GM19035 (cell line): ENCODE results near the gene IL10RA.
A peak's percentile ranks its signal among the peaks of the same experiment; 100 is the strongest.

Source experiments
- ATAC-seq: cut with Tn5 transposase; IDR thresholded peaks from one replicate; pipeline ENCODE4 v1.9.1; 2021; ENCODE audit not compliant: unreplicated experiment

Gene IL10RA

DNA sequence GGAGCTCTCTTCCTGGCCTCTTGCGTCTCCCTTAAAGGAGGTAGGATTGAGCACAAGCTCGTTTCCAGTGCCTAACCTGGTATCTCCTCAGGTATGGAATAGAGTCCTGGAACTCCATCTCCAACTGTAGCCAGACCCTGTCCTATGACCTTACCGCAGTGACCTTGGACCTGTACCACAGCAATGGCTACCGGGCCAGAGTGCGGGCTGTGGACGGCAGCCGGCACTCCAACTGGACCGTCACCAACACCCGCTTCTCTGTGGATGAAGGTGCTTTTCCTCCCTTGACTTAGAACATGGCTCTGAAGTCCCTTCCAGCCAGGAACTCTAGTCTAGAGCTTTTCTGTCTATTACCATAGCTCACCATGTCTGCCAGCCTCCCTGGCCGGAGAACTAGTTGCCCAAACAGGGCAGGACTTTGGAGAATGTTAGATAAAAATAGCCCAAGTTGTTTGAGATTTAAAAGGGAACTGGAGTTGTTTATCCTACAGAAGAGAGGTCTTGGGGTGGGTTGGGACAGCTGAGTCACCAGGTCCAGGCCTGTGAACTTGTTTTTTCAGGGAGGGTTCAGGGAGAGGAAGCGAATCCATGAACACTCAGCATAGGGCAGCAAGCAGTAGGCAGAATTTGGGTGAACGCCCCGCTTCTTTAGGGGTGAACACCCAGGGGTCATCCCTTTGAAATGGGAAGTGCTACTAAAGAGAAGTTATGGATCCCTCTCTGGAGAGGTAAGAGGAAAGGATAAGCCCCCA, 3.3 kb downstream of the IL10RA start:
- ATAC-seq, result no peak

DNA sequence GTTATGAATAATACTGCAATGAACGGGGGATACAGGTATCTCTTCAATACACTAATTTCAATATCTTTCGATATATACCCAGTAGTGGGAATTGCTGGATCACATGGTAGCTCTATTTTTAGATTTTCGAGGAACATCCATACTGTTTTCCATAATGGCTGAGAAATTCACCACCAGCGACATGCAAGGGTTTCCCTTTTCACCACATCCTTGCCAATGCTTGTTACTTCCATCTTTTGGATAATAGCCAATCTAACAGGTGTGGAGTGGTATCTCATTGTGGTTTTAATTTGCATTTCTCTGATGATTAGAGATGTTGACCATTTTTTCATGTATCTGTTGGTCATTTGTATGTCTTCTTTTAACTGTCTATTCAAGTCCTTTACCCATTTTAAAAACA, 5.9 kb downstream of the IL10RA start:
- ATAC-seq, result no peak

DNA sequence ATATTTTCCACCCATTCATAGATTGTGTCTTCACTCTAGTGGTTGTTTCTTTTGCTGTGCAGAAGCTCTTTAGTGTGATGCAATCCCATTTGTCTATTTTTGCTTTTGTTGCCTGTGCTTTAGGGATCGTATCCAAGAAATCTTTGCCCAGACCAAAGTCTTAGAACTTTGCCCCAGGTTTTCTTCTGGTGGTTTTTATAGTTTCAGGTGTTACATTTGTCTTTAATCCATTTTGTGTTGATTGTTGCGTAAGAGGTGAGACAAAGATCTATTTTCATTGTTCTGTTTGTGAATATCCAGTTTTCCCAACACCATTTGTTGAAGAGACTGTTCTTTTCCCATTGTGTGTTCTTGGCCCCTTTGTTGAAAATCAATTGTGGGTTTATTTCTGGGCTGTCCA, 6.4 kb downstream of the IL10RA start:
- ATAC-seq, result no peak

DNA sequence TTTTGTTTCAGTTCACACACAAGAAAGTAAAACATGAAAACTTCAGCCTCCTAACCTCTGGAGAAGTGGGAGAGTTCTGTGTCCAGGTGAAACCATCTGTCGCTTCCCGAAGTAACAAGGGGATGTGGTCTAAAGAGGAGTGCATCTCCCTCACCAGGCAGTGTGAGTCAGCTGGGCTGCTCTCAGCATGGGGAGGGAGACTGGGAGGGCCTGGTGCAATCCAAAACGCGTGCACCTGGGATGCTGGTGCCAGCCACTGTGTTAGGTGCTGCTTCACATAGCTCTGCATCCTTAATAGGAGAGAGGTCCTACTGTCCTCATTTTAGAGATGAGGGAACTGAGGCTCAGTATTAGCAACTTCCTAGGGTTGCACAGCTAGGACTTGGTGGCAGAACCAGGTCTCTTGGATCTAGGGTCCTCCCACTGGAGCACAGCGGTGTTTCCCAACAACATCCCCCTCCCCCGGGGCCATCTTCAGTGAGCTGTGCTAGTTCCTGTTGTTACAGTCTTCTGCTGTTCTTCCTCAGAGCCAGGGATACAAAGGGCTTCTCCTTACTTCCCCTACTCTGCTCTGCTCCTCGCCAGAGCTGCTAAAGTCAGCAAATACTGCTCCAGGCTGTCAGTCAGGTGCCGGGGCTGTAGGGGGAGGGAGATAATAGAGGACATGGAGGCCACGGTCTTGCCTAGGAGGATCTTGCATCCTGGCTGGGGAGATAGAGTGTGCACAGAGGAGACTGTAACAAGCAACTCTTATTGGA, 8.0 kb downstream of the IL10RA start:
- no peak for ATAC-seq

DNA sequence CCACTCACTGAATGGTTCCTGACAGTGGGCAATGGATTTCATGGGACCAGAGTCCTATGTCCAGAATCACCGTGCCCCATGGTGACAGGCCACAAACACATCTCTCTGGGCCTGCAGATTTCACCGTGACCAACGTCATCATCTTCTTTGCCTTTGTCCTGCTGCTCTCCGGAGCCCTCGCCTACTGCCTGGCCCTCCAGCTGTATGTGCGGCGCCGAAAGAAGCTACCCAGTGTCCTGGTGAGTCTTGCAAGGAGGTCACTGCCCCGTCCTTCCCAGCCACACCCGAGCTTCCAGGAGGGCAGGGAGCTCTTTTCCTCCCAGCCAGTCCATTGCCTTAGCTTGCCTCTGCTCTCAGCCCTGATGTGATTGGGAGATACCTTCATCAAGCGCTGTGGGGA, 9.3 kb downstream of the IL10RA start:
- ATAC-seq, result no peak

DNA sequence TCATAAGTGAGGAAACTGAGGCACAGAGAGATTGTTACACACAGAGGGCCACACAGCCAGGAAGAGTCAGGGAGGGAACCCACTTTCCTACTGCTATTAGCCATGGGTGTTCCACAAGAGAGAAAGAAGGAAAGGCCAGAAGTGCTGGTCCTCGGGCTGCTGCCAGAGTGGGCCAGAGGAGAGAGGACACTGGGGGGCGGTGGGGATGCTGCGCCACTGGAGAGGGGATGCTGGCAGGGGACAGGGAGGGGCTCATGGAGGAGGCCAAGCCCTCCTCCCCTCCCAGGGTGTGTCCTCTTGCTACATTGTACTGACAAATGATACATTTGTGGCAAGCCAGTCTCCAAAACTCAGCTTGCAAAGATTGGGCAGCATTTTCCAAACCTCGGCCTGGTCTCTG, 9.9 kb downstream of the IL10RA start:
- no peak for ATAC-seq

DNA sequence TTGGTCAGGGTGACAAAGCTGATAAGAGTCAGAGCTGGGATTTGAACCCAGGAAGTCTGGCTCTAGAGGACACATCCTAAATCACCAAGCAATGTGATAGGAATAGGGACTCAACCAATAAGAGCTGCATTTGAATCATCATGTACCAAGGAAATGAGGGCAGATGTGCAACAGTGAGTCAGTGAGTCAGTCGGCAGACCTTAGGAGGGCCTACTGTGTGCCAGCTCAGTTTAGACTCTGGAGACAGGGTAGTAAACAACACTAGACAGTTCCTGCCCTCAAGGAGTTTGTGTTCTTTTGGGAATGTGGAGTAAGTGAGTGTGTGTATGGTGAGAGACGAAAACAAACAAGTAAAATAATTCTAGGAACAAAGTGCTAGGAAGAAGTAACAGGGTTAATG, 11.2 kb downstream of the IL10RA start:
- no peak for ATAC-seq

DNA sequence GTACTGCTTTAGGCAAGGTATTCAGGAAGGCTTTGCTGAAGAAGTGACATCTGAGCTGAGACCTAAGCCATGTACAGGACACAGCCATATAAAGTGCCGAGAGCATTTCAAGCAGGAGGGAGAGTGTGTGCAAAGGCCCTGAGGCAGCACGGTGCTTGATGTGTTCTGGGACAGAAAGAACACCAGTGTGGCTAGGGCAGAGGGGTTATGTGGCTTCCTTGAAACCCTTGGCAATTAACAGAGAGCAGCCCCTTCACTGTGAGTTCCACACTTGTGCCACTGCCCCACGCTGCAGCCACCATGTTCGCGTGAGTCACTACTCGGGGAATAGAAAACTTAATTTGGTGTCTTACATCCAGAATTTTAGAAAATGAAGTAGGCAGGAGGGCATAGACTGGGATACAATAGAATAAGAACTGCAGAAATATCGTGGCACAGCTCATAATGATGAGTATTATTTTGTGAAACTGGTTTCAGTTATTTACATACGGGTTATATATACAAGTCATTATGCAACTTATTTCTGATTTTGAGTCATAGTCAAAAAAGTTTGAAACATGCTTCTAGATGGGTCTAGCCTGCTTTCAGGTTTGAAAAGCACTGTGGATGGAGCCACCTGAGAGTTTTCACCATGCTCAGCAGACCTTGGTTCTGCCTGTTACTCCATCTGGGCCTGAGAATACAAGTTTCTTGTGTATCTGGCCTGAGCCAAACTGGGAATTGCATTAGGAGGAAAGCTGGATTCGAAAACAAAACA, 11.8 kb downstream of the IL10RA start:
- peak; percentile 69 for ATAC-seq

DNA sequence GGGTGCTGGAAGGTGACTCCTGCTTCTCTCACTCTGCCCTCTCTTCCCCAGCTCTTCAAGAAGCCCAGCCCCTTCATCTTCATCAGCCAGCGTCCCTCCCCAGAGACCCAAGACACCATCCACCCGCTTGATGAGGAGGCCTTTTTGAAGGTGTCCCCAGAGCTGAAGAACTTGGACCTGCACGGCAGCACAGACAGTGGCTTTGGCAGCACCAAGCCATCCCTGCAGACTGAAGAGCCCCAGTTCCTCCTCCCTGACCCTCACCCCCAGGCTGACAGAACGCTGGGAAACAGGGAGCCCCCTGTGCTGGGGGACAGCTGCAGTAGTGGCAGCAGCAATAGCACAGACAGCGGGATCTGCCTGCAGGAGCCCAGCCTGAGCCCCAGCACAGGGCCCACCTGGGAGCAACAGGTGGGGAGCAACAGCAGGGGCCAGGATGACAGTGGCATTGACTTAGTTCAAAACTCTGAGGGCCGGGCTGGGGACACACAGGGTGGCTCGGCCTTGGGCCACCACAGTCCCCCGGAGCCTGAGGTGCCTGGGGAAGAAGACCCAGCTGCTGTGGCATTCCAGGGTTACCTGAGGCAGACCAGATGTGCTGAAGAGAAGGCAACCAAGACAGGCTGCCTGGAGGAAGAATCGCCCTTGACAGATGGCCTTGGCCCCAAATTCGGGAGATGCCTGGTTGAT, 12.6 kb downstream of the IL10RA start:
- no peak for ATAC-seq

DNA sequence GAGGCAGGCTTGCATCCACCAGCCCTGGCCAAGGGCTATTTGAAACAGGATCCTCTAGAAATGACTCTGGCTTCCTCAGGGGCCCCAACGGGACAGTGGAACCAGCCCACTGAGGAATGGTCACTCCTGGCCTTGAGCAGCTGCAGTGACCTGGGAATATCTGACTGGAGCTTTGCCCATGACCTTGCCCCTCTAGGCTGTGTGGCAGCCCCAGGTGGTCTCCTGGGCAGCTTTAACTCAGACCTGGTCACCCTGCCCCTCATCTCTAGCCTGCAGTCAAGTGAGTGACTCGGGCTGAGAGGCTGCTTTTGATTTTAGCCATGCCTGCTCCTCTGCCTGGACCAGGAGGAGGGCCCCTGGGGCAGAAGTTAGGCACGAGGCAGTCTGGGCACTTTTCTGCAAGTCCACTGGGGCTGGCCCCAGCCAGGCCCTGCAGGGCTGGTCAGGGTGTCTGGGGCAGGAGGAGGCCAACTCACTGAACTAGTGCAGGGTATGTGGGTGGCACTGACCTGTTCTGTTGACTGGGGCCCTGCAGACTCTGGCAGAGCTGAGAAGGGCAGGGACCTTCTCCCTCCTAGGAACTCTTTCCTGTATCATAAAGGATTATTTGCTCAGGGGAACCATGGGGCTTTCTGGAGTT, 13.3 kb downstream of the IL10RA start:
- no peak for ATAC-seq

DNA sequence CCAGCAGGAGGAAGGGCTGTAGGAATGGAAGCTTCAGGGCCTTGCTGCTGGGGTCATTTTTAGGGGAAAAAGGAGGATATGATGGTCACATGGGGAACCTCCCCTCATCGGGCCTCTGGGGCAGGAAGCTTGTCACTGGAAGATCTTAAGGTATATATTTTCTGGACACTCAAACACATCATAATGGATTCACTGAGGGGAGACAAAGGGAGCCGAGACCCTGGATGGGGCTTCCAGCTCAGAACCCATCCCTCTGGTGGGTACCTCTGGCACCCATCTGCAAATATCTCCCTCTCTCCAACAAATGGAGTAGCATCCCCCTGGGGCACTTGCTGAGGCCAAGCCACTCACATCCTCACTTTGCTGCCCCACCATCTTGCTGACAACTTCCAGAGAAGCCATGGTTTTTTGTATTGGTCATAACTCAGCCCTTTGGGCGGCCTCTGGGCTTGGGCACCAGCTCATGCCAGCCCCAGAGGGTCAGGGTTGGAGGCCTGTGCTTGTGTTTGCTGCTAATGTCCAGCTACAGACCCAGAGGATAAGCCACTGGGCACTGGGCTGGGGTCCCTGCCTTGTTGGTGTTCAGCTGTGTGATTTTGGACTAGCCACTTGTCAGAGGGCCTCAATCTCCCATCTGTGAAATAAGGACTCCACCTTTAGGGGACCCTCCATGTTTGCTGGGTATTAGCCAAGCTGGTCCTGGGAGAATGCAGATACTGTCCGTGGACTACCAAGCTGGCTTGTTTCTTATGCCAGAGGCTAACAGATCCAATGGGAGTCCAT, 14.1 kb downstream of the IL10RA start:
- no peak for ATAC-seq

DNA sequence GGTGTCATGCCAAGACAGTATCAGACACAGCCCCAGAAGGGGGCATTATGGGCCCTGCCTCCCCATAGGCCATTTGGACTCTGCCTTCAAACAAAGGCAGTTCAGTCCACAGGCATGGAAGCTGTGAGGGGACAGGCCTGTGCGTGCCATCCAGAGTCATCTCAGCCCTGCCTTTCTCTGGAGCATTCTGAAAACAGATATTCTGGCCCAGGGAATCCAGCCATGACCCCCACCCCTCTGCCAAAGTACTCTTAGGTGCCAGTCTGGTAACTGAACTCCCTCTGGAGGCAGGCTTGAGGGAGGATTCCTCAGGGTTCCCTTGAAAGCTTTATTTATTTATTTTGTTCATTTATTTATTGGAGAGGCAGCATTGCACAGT, 14.6 kb downstream of the IL10RA start:
- no peak for ATAC-seq

DNA sequence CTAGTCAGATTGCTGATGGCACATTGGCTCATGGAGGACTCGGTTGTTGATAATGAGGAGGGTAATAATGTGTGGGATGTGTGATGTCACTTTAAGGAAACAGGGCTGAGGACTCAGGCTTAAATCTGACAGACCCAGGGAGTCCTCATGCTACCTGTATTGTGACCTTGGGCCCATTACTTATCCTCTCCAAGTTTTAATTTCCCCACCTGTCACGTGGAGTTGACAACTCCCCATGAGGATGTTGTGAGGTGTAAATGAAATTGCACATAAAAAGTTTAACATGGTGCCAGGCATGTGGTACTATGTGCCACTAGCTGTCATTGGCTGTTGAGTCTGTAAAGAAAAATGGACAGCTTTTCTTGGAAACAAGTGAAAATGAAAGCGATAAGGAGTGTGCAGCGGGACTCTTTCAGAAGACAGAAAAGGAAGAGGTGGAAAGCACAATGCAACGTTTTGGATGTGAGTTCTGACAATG, 15.3 kb downstream of the IL10RA start:
- no peak for ATAC-seq

DNA sequence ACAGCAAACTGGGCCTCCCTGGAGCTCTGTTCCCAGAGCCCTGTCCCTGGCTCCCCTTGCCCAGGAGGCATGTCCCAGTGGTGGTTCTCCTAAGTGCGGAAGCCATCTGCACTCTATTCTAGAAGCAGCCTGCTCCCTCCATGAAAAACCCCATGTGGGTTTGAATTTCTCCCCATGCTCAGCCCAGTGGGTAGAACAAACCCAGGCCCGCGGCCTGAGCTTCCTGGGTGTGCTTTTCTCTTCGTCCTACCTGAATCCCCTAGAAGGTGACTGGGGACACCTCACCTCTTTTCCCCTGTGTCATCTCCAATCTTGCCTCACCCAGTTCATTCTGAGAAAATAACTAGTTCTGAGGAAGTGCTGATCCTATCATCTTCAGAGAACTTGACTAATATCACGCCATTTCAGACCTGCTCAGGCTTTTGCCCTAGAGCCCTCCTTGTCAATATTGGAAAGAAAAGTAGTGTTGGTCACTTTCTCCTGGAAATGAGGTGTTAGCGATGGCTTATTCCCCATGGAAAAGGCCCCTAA, 15.9 kb downstream of the IL10RA start:
- ATAC-seq, result no peak

DNA sequence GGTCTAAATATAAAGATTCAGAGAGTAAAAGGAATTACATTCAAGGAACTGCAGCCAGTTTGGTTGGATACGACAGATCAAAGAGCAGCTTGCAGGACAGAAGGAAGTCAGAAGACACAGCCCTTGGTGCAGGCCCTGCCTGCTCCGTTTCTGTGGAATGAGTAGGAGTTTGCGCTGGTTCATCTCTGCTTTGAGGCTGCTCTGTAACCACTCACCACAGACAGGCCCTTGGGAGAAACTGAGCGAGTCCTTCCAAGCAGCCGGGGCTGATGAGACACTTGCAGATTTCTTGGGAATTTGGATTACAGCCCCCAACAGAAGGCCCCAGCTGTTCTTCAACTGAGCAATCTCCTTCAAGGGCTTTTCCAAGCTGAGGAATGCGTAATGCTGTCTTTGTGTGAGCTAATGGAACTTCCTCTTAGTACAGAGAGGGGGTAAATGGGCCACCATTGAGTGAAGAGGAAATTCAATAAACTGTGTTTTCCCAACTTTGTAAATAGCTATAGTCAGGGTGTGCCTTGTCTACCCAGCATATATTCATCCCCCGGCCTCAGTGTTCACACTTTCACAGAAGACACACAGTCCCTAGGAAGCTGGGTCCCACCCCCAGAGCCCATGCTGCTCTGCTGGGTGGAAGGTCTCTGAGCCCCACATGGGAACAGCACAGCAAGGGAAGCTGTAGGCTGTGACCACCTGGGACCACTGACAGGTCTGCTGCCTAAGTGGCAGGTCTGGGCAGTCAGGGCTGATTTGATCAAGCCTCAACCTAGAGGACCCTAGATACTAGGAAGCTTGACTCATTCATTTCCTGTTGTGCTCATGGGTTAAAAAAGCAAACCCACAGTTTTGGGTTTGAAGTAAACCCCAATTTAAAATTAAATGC, 16.6 kb downstream of the IL10RA start:
- ATAC-seq, result no peak

DNA sequence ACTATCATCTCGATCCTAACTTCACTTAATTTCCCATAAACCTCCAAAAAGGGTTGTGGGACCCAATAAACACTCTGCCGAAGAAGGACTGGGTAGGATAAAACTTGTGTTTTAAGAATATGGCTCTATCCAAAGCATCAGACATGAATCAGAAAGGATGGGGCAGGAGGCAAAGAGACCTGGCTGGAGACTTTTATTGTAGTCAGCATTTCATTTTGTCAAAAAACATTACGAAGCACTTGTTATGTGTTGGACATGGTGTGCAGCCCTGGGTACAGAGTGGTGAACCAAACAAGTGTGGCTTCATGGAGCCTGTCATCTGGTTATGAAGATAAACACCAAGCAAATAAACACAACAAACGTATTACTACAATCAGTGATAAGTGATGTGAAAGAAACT, 17.3 kb downstream of the IL10RA start:
- ATAC-seq, result no peak

DNA sequence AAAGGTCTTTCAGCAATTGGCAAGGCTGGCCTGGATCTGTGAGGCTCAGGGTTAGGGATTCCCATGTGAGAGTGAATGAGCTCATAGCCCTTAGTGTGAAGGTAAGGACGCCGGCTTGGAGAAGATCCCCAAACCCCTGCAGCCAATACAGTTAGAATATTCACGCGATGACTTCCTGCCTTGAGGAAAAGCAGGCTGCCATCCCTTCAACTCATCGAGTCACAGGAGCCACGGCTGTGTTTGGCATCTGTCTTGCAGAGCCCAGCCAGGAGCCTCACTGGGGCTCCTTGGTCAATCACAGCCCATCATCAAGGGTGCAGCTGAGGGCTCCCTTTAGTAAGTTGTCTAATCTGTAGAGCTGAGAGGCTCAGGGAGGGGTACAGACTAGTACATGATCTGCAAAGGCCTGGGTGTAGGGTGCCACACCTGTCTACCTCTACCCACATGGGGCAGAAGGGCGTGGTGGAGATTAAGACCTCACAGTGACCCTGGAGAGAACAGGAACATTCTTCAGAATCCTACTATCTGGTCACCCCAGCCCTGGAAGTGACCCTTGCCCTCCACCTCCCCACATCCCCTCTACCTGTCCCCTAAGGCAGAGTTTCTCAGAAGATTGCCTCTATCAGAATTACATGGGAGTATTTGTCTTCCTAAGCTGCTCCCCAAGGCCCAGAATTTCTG, 18.5 kb downstream of the IL10RA start:
- ATAC-seq, result no peak
